ENCODE data around the gene MT4.
A peak's percentile ranks its signal among the peaks of the same experiment; 100 is the strongest.

The MT4 gene

GRCh38 chr16:56564793-56565477 lies at the start of gene MT4:
Gene MT4 (plus strand): TSS chr16:56565073. CDS start chr16:56565129, 56 bp downstream.
- no peak for DNase-seq (ENCODE audit: low spot score)

DNA sequence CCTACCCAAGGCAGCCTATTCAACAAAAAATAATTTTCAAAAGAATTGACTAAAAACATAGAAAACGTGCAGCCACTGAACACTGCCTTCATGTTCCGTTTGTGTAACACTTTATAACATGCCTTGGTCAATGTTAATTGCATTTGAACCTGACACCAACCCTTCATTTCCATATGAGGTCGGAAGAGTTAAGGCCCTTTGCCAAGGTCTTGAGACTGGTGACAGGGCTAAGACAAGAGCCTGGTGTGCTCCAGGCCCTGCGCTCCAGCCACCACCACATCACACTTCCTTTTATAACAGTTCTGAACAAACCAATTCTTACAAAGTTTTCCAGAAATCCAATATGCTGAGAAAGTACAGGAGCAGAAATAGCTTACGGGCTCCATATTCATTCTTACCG lies 49.2 kb upstream of the MT4 start:
- DNase-seq (ENCODE audit: low spot score) = peak; percentile 54

GRCh38 chr16:56517206-56517605 lies 47.7 kb upstream of the MT4 start:
- DNase-seq (ENCODE audit: low spot score) = peak; percentile 28

DNA sequence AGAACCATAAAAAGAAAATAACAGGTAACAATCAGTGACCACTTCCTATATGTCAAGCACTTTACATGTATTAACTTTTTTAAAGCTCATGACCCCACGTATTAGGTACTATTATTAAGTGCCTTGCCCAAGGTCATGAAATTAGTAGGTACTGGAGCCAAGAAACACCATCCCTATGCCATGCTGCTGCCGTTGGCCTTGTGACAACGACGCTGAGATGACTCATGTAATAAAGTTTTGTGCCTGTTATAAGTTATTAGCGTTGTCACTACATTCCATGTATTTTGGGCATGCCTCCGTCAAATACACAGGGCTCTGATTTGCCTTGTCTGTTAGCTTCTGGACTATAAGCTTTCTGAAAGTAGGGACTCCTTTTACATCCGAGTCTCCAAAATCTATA lies 46.4 kb upstream of the MT4 start:
- no peak for DNase-seq (ENCODE audit: low spot score)

DNA sequence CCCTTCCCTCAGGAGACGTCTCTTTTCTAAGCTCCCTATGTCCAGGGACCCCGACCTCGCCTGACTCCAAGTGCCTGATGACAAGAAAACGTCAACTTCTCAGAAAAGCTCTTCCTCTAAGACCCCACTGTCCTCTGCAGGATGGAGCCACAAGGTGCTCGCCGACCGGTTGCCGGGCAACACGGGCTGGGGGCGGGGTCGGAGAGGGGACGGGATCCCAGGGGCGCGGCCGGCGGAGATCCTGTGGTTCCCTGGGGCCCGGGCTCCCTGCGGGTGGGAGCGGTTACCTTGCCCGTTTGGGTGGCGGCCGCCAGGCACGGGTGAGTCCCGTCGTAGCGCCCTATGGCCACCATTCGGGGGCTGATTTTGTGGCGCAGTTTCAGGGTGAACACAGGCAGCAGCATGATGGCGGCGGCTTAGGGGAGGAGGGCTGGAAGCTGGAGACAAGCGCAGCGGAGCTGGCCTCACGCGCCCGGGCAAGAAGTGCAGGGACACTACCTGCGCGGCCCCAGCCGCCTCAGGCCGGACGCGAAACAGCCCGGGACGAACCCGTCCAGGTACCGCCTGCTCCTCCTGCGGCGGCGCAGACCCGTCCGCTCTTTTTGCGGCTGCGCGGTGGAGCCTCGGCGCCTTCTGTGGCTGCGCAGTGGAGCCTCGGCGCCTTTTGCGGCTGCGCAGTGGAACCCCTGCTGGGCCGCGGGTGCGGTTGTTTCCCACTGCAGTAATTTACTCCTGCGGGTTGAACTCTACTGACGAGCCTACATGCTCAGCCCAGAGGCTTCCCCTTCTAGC lies 45.2 kb upstream of the MT4 start, which contains the start of gene BBS2:
Gene BBS2, minus strand, starts transcription at position 566 of the 792 bp plus-strand sequence. Its CDS starts 162 bp downstream, at position 404.
- peak; percentile 88 for DNase-seq (ENCODE audit: low spot score)

DNA sequence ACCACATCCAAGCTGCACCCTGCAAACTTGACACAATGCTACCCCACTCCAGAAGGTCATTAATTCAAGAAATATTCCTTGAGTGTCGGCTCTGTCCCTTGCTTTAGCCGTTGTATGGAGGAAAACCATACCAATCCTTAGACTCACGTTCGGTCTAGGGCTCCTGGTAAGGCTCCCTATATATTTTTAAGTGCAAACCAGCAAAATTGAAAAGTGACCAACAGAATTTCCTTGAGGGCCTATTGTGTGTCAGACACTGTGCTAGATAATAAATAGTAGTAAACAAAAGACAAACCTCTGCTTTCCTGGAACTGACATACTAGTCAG lies 44.7 kb upstream of the MT4 start:
- DNase-seq (ENCODE audit: low spot score) = no peak

DNA sequence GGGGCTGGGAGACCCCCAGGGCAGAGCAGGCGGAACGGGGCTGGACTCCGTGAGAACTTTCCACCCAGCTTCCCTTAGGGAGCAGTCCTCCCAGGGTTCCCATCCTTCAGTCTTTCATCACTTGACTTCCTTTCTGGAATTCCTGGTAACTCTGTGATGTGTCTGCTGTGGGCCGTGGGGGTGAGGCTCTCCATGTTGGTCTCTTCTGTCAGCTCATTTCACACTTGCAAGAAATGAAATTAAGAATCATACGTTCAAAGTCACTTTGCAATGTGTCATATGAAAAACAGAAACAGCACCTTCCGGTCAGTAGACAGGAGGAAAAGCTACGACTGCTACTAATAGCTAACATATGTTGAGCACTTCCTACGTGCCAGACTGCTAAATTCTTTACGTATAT lies 39.6 kb upstream of the MT4 start:
- no peak for DNase-seq (ENCODE audit: low spot score)

- no peak for DNase-seq (ENCODE audit: low spot score)
These were observed 34.0 kb upstream of the MT4 start for GRCh38 chr16:56530872-56531271.

GRCh38 chr16:56532714-56533113 lies 32.2 kb upstream of the MT4 start:
- no peak for DNase-seq (ENCODE audit: low spot score)

DNA sequence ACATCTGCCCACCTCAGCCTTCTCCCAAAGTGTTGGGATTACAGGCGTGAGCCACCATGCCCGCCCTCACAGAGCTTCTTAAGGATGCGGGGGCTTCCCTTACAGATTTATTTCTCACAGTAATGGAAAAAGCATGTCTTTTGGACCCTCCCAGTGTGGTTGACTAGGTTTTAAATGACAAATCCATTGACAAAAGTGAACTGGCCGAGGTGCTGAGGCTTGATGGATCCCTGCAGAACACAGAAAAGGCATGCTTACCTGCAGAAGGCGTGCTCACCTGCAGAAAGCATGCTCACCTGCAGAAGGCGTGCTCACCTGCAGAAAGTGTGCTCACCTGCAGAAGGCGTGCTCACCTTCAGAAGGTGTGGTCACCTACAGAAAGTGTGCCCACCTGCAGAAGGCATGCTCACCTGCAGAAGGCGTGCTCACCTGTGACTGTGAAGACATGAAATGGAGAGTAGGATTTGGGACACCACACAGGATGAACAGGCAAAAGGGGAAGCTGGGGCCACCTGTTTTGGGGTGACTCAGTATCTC lies 30.0 kb upstream of the MT4 start:
- no peak for DNase-seq (ENCODE audit: low spot score)

- DNase-seq (ENCODE audit: low spot score) = no peak
These were observed 26.5 kb upstream of the MT4 start for GRCh38 chr16:56538331-56538730.

- DNase-seq (ENCODE audit: low spot score) = no peak
These were observed 25.2 kb upstream of the MT4 start for GRCh38 chr16:56539656-56540055.

DNA sequence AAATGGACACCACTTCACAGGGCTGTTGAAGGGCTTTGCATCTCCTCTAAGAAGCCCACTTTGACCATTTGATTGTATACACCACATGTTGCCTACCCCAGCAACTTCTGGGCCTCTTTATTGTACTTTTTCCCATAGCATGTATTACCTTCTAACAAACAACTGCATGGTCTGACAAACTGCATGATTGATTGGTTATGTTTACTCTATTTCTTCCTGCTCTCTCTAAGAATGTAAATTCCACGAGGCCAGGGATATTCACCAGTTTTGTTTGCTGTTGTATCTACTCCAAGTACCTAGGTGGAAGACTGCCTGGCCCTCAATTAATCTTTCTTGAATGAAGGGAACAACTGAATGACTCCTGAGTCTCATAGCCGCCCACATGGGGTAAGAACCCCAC lies 22.8 kb upstream of the MT4 start:
- no peak for DNase-seq (ENCODE audit: low spot score)

DNA sequence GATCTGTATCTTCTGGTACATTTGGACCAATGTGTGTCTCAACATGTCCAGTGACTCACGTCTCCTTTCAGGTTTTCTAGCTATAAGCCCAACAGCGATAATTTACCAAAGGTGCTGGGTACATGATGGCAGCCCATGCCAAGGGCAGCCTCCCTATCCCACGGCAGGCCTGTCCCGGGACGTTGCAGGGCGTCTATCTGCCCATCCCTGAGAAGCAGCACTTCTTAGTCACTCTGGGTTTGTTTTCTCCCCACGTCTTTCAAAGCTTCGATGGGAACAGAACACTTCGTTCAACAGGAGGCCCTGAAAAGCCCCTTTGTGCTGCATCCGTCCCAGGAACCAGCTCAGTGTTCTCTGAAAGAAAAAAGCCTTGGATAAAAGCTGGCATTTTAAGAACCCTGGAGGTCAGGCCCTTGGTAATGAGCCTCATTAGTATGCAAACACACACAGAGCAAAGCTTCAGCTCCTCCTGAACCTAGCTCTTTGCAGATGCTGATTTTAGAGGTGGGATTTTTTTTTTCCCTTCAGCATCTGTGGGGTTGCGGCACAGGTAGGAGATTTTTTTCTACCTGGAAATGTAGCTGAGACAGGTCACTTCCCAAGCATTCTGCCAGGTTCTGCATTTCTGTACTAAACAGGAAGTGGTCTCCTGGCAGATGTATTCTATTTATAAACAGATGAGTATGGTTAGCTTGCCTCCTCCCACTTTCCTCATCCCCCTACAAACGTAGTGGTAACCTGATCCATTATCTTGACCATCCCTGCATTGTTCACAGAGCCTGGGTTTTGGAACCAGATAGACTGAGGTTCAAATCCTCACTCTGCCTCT lies 17.5 kb upstream of the MT4 start:
- peak; percentile 94 for DNase-seq (ENCODE audit: low spot score)

DNA sequence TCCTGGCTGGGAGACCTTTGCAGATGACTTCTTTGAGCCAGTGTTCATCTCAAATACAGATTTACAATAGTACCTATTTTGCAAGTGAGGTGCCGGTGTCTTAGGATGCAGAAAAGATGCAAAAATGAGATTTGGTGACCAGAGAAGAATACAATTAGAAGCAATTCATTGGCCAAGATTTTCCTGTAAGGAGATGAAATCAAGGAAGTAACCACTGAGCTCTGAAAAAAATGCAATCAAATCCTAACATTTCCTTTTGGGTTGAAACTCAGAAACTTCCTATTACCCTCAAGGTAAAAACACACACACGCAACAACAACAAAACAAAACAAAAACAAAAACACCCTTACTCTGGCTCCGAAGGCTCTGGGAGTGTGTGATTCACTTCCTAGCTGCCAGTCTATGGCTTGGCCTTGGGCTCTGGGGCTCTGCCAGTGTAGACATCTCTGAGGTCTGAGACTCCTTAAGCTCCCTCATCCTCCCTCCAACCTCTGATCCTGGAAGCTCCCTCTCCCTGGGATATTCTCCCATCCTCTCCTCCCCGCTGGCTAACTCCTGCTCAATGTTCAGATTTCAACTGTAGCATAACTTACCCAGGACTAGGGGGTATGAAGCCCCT lies 16.8 kb upstream of the MT4 start:
- DNase-seq (ENCODE audit: low spot score) = no peak

DNA sequence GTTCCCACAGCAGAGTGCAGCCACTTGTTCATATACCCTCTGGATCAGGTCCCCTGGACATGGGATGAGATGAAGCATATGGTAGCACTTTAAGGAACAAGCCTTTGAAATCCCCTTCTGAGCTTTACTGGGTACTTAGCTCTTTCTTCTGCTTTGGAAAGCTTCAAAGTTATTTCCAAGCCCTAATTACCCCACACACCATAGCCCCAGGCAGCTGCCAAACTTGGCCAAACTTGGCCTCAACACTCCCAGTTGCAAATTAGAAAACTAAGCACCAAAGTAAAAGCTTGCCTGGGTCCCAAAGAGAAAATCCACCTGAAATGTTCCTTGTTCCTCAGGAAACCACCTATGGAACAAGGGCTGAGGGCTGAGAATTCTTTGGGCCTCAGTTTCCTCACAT lies 15.7 kb upstream of the MT4 start:
- DNase-seq (ENCODE audit: low spot score) = no peak

GRCh38 chr16:56549744-56550385 lies 15.0 kb upstream of the MT4 start:
- DNase-seq (ENCODE audit: low spot score) = no peak

DNA sequence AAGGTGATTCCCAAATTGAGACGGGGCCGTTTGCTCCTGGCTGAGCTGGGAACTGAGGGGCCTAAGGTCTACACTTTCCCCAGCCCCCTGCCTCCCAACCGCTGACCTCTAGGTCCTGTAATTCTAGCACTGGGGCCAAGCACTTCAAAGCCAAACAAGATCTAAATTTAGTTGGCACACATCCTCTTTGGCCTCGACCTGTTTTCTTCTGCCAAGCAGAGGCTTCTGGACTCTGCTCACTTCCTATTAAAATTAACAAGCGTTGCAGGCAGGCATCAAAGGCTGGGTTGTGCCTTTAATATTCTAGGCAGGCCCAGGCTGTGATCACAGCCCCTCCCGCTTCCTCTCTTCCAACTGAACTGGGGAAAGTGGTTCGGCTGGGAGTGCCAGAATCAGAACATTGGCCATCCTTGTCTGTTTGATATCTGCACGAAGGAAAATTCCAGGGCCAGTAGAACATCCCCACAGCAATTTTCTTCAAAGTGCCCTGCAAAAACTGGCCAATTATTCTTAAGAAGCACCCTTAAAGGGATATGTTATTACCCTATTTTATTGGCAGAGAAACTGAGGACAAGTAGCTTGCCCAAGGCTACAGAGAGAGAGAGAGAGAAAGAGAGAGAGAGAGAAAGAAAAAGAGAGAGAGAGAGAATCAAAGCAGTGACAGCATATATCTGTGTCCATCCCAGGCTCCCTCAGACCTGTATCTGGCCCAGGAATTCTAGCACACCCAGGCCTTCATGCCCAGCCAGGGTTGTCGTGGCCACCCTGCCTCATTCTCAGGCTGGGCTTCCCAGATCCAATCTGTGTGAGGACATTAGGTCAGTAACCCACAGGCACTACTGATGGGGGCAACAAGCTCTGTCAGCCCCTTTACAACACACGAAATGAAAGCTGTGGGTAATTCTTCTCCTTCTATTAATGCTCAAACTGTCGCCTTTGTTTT lies 12.8 kb upstream of the MT4 start:
- peak; percentile 95 for DNase-seq (ENCODE audit: low spot score)

GRCh38 chr16:56554441-56554840 lies 10.4 kb upstream of the MT4 start:
- DNase-seq (ENCODE audit: low spot score) = no peak

GRCh38 chr16:56558024-56558747 lies 6.7 kb upstream of the MT4 start:
- DNase-seq (ENCODE audit: low spot score) = peak; percentile 88
